Stimulated activated naive B cell treated with anti-CD40 and anti-IgM and Interleukin-4, amounts not matched to agents 10 μg/mL and 1 μg/mL and 100 μg/mL, for 72 hours (primary cell): ENCODE measurements around the gene DTL.
A peak's percentile ranks its signal among the peaks of the same experiment; 100 is the strongest.

ENCODE experiments used
- ATAC-seq, 2 donors: fragments of 150-1000 bp; cut with Tn5 transposase; replicated peaks; 2 replicates each; pipeline ENCODE4 v1.10.0; 2021; ENCODE audit warnings: moderate library complexity in 1 of 2
- DNase-seq: peaks from one replicate; pipeline ENCODE4 v3.0.0; 2021
- H3K27ac Mint-ChIP-seq: one replicate; pipeline ENCODE4 v1.8.0; 2022; ENCODE audit warnings: mild to moderate bottlenecking, mixed read lengths
- H3K27me3 Mint-ChIP-seq, 2 donors: one replicate each; pipeline ENCODE4 v1.8.0; 2022; ENCODE audit warnings: mixed read lengths in 2 of 2
- H3K36me3 Mint-ChIP-seq, 2 donors: one replicate each; pipeline ENCODE4 v1.8.0; 2022; ENCODE audit warnings: mixed read lengths in 2 of 2, mild to moderate bottlenecking in 1 of 2
- H3K4me1 Mint-ChIP-seq, 2 donors: one replicate each; pipeline ENCODE4 v1.8.0; 2022; ENCODE audit warnings: mixed read lengths in 2 of 2, mild to moderate bottlenecking in 1 of 2
- H3K4me3 Mint-ChIP-seq, 2 donors: one replicate each; pipeline ENCODE4 v1.8.0; 2022; ENCODE audit warnings: mild to moderate bottlenecking in 2 of 2, mixed read lengths in 2 of 2, moderate library complexity in 1 of 2
- H3K9me3 Mint-ChIP-seq, 2 donors: one replicate each; pipeline ENCODE4 v1.8.0; 2022; ENCODE audit warnings: mixed read lengths in 2 of 2, mild to moderate bottlenecking in 1 of 2

DTL gene

DNA sequence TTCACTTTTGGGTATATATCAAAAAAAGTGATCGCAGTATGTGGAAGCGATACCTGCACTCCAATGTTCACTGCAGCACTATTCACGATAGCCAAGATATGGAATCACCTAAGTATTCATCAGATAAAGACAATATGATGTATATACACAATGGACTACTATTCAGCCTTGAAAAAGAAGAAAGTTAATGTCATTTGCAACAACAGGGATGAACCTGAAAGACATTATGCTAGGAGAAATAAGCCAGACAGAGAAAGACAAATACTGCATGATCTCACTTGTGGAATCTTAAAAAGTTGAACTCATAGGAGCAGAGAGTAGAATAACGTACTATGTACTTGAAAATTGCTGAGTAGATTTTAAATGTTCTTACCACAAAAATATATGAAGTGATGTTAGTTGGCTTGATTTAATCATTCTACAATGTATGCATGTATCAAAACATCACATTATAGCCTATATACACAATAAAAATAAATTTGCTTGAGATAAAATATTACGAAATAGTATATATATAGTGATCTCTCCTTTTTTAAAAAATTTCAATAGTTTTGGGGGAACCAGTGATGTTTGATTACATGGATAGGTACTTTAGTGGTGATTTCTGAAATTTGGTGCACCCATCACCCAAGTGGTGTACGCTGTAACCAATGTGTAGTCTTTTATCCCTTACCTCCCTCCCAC lies 56.0 kb downstream of the DTL start:
- H3K27me3 Mint-ChIP-seq = no peaks in the 10 kb centered on the region
- H3K9me3 Mint-ChIP-seq = peaks cover 4 to 14% of the 10 kb centered on the region in 2 donors
- H3K36me3 Mint-ChIP-seq = peaks cover 41 to 56% of the 10 kb centered on the region in 2 donors
- no peak for ATAC-seq
- H3K4me1 Mint-ChIP-seq = peaks cover 13 to 14% of the 10 kb centered on the region in 2 donors
- DNase-seq = no peak
- H3K4me3 Mint-ChIP-seq = no peak overlapping the region
- H3K27ac Mint-ChIP-seq = no peak overlapping the region

DNA sequence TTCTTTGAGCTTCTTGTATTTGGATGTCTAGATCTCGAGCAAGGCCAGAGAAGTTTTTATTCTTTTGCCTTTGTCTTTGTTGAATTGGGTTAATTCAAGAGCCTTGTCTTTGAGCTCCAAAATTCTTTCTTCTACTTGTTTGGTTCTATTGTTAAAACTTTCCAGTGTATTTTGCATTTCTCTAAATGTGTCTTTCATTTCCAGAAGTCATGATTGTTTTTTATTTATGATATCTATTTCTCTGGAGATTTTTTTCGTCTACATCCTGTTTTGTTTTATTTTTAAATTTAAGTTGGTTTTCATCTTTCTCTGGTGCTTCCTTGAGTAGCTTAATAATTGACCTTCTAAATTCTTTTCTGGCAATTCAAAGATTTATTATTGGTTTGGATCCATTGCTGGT lies 61.8 kb downstream of the DTL start:
- Mint-ChIP-seq H3K27ac (no peak overlapping the region), H3K36me3 (peaks cover 57 to 75% of the 10 kb centered on the region in 2 donors), H3K4me1 (no peaks in the 10 kb centered on the region), H3K27me3 (no peaks in the 10 kb centered on the region), H3K9me3 (peaks cover 14 to 16% of the 10 kb centered on the region in 2 donors), H3K4me3 (no peak overlapping the region)
- ATAC-seq = no peak
- no peak for DNase-seq

DNA sequence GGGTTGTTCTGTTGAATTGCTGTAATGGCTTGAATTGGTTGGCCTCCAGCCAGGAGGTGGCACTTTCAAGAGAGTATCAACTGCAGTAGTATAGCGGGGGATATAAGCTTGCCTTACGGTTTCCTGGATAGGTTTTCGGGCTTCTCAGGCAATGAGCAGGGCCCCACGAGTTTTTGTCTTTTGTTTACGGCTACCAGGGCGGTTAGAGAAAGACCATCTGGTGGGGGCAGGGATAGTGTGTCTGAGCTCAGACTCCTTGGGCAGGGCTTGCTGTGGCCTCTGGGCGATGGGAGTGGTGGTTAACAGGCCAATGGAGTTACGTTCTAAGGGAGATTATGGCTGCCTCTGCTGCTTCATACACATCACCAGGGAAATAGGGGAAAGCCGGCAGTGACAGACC lies 62.8 kb downstream of the DTL start:
- ATAC-seq = no peak
- no peak overlapping the region for H3K4me3 Mint-ChIP-seq
- no peaks in the 10 kb centered on the region for H3K4me1 Mint-ChIP-seq
- peak overlapping the region; percentile 4 for H3K27ac Mint-ChIP-seq
- no peak for DNase-seq
- no peaks in the 10 kb centered on the region for H3K27me3 Mint-ChIP-seq
- peaks cover 14 to 16% of the 10 kb centered on the region in 2 donors for H3K9me3 Mint-ChIP-seq
- H3K36me3 Mint-ChIP-seq = peaks cover 53 to 70% of the 10 kb centered on the region in 2 donors

DNA sequence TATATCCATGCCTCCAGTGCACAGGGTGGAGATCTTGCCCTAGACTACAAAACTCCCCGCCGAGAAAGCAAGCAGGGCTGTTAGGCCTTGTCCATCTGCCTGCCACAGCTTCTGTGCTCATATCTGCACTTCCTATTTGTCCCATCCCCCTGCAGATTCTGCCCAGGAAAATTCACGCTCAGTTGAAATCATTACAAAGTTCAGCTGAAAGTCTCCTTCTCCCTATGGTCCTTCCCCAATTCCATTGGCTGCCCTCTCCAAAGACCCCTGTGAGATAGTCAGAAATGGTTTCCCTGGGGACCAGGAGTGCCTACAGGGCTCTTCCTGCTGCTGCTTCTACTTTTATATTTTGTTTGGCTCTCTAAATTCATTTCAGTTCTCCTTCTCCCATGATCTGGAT lies 63.2 kb downstream of the DTL start:
- no peaks in the 10 kb centered on the region for H3K4me1 Mint-ChIP-seq
- ATAC-seq = no peak
- H3K27me3 Mint-ChIP-seq = no peaks in the 10 kb centered on the region
- H3K36me3 Mint-ChIP-seq = peaks cover 49 to 66% of the 10 kb centered on the region in 2 donors
- no peak overlapping the region for H3K4me3 Mint-ChIP-seq
- H3K27ac Mint-ChIP-seq = no peak overlapping the region
- peaks cover 12 to 16% of the 10 kb centered on the region in 2 donors for H3K9me3 Mint-ChIP-seq
- DNase-seq = no peak

DNA sequence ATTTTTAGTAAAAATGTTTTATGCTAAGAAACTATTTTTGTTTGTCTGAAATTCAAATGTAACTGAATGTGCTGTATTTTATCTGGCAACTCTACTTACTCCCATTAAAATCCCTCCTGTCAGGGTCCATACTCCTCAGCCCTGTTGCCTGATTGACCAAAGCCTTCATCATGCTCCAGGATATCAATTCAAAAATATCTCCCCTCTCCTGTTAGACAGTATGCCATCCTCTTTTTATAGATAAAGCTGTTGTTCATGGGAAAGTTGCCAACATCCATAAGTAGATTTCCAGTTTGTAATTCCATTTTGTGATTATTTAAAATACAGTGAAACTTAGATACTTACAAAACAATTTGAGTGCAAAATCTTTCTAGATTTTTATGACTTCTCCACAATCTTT lies 65.7 kb downstream of the DTL start:
- Mint-ChIP-seq H3K27ac (no peak overlapping the region), H3K9me3 (peaks cover 6 to 12% of the 10 kb centered on the region in 2 donors), H3K4me1 (no peaks in the 10 kb centered on the region), H3K4me3 (no peak overlapping the region), H3K27me3 (no peaks in the 10 kb centered on the region), H3K36me3 (peaks cover 32 to 45% of the 10 kb centered on the region in 2 donors)
- DNase-seq (no peak), ATAC-seq (no peak)

DNA sequence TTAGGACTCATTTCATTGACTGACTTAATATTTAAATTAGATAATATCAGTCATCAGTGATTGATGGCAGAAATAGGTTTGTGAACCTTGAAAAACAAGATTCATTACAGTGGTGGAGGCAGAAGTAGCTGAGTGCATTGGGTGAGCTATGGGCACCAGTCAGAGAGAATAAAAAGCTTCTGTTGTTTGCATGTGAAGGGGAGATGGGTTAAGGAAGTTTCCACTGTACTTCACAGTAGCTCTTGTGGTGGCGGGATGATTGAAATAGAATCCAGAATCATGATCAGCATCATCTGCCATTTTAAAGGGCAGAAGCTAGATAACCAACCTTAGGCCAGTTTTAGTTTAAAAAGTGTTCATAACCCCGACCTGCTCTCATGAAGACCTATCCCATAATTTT lies 66.2 kb downstream of the DTL start:
- Mint-ChIP-seq H3K36me3 (peaks cover 29 to 43% of the 10 kb centered on the region in 2 donors), H3K27ac (no peak overlapping the region), H3K4me3 (no peak overlapping the region), H3K9me3 (peaks cover 4 to 11% of the 10 kb centered on the region in 2 donors), H3K27me3 (no peaks in the 10 kb centered on the region), H3K4me1 (no peaks in the 10 kb centered on the region)
- ATAC-seq (no peak), DNase-seq (no peak)

DNA sequence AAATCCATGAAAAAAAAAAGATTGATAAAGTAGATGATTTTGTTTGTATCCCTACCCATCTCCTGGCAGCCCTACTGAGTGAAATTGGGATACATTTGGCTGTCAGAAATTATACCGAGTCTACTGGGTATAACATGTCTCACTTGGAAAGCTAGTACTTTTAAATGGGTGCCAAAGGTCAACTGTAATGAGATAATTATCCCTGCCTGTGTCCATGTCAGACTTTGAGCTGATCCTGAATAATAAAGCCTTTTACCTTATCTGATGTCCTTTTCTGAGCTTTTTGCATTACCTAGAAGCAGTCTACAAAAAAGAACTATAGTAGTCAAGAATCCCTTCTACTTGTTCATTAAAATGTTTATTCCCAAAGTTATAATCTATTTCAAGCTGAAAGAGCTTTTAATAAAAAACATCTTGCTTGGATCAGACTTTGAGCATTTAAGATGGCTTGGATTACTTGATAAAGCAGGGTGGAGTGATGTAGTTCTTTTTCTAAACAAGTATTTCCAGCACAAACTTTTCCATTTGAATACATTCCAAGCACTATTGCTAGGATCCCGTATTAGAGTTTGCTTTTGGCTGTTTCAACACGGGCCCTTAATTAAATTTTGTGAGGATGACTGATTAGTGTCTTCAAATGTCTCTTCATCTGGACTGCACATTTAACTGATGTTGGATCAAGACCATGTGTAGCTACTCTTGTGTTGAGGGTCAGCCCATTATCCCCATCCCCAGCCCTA lies 69.2 kb downstream of the DTL start:
- ATAC-seq = no peak
- no peaks in the 10 kb centered on the region for H3K27me3 Mint-ChIP-seq
- H3K36me3 Mint-ChIP-seq = peaks cover 10 to 19% of the 10 kb centered on the region in 2 donors
- H3K9me3 Mint-ChIP-seq = no peaks in the 10 kb centered on the region
- DNase-seq = no peak
- H3K4me3 Mint-ChIP-seq = no peak overlapping the region
- H3K4me1 Mint-ChIP-seq = no peaks in the 10 kb centered on the region
- no peak overlapping the region for H3K27ac Mint-ChIP-seq

DNA sequence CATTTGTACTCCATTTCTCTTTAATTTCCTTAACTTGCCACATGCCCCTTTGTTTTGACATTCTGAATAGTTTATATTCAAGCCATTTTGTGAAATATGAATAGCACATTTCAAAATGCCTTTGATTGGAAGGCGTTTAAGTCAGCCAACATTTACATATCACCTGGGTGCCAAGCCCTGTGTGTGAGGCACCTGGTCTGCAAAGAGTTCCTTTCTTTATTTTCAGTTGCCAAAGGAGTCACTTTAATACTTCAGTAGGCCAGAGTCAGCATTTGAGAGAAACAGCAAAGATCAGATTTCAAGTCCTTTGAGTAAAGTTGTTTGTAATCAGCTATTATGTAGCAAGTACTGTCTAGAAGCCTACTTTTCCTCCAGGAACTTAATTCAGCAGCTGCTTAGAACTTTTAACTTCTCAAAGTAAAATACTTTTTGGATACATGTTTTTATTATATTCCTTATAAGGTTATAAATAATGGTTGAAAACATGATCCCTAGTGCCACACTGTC lies 70.8 kb downstream of the DTL start:
- H3K9me3 Mint-ChIP-seq = no peaks in the 10 kb centered on the region
- H3K36me3 Mint-ChIP-seq = peaks cover under 1 to 5% of the 10 kb centered on the region in 2 donors
- no peak overlapping the region for H3K4me3 Mint-ChIP-seq
- no peaks in the 10 kb centered on the region for H3K27me3 Mint-ChIP-seq
- no peaks in the 10 kb centered on the region for H3K4me1 Mint-ChIP-seq
- H3K27ac Mint-ChIP-seq = no peak overlapping the region
- DNase-seq = no peak
- ATAC-seq = no peak

DNA sequence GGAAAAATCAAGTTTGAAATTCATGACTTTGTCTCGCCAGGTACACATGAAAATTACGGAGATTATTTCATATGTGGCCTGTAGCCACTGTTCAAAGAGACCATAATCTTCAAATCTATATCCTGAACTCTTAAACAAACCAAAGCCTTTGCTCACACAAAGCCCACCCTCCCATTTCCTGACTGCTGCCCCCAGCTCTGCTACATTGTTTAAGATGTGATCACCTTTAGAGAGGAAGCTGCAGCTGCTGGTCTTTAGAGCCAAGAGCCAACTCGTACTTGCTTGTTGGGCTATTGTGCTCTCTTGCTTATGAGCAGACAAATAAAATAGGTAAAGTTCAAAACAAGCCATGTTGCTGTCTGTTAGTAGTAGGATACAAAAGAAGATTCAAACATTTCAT lies 71.9 kb downstream of the DTL start:
- ATAC-seq = no peak
- Mint-ChIP-seq H3K4me3 (no peak overlapping the region), H3K9me3 (no peaks in the 10 kb centered on the region), H3K27ac (no peak overlapping the region), H3K27me3 (no peaks in the 10 kb centered on the region), H3K4me1 (no peaks in the 10 kb centered on the region), H3K36me3 (no peaks in the 10 kb centered on the region)
- no peak for DNase-seq

DNA sequence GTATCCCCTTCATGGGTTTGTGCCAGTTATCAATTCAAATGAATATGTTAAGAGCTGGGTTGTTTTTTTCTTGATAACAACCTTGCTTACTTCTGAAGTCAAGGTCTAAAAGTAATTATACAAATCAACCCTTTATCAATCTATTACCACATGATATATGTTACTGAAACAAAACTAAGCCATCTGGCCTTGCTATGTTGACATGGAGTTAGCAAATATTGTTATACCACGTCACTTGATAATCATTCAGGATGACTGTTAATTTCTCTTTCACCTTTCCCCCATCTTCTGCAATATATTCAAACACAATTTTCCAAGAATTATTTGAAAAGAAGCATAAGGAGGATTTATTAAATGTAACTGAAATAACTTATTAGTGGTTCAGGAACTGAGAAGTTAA lies 72.6 kb downstream of the DTL start:
- Mint-ChIP-seq H3K27ac (no peak overlapping the region), H3K27me3 (no peaks in the 10 kb centered on the region), H3K4me1 (no peaks in the 10 kb centered on the region), H3K9me3 (no peaks in the 10 kb centered on the region), H3K4me3 (no peak overlapping the region), H3K36me3 (no peaks in the 10 kb centered on the region)
- no peak for ATAC-seq
- no peak for DNase-seq

DNA sequence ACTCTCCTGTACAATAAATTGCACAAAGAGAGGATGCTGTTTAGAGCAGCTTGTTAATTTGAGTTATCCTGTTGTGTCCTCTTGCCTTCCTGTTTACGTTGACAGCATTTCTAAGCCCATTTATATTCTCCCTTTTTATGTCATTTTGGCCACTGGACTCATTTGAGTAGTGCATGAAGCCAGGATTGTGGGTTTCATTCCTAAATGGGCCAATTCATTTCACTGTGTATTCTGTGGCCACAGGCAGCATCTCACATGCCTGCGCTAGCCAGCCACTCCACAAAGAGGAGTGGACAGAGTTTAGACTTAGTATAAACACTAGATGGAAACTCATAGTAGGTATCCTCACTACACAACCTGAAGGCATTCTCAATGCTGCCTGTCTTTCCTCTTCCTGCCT lies 73.4 kb downstream of the DTL start:
- Mint-ChIP-seq H3K27ac (no peak overlapping the region), H3K36me3 (no peaks in the 10 kb centered on the region), H3K4me3 (no peak overlapping the region), H3K4me1 (no peaks in the 10 kb centered on the region), H3K27me3 (no peaks in the 10 kb centered on the region), H3K9me3 (no peaks in the 10 kb centered on the region)
- DNase-seq (no peak), ATAC-seq (no peak)

DNA sequence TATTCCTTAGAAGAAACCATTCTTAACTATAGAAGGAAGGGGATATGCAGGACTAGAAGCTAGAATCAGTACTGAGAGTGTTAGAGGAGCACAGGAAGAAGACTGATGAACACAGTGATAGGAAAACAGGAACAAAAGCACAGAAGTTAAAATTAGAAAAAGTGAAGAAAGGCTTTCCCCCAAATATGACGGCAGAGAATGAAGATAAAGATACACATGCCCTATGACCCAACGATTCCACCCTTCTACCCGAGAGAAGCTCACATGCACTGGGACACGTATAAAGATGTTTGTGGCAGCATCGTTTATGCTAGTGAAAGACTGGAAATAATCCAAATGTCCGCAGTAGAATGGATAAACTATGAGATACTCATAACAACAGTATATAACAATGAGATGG lies 74.2 kb downstream of the DTL start:
- H3K27me3 Mint-ChIP-seq = no peaks in the 10 kb centered on the region
- no peaks in the 10 kb centered on the region for H3K4me1 Mint-ChIP-seq
- no peaks in the 10 kb centered on the region for H3K36me3 Mint-ChIP-seq
- DNase-seq (no peak), ATAC-seq (no peak)
- no peak overlapping the region for H3K4me3 Mint-ChIP-seq
- no peaks in the 10 kb centered on the region for H3K9me3 Mint-ChIP-seq
- no peak overlapping the region for H3K27ac Mint-ChIP-seq

DNA sequence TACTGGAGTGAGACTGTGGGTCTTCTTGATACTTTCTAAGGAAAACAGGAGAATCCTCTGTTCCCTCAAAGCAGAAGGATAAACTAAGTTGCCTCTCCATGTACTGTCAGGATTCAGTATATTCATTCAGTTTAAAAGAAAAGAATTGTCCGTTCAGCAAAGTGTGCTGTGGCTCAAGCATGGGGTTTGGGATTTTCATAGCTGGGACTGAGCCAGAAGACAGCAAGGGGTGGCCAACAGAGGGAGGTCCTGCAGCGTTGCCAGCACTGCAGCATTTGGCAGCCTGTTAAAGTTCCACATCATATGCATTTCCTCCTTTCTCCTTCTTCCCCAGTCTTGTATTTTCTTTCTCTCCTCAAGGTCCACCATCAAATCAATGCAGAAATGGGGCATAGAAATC lies 75.1 kb downstream of the DTL start:
- Mint-ChIP-seq H3K27ac (no peak overlapping the region), H3K4me1 (no peaks in the 10 kb centered on the region), H3K9me3 (no peaks in the 10 kb centered on the region), H3K27me3 (no peaks in the 10 kb centered on the region), H3K4me3 (no peak overlapping the region), H3K36me3 (no peaks in the 10 kb centered on the region)
- DNase-seq (no peak), ATAC-seq (no peak)

DNA sequence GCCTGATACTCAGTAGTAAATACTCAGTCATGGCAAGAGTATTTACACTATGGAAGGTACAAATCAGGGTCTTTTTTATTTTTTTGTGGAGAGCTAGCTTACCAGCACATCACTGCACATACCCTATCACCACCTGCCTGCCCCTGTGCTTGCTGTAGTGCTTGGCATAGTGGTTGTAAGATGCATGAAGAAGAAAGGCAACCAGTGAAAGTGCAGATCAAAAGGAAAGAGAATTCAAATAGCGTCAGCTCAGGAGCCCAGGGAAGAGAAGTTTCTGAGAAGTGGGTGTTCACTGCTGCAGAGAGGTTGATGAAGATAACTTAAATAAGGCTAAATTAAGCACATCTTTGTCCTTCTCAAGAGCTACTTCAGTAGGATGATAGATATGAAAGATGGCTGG lies 76.0 kb downstream of the DTL start:
- Mint-ChIP-seq H3K9me3 (no peaks in the 10 kb centered on the region), H3K27me3 (no peaks in the 10 kb centered on the region), H3K4me3 (no peak overlapping the region), H3K4me1 (no peaks in the 10 kb centered on the region), H3K36me3 (no peaks in the 10 kb centered on the region), H3K27ac (no peak overlapping the region)
- ATAC-seq (no peak), DNase-seq (no peak)

DNA sequence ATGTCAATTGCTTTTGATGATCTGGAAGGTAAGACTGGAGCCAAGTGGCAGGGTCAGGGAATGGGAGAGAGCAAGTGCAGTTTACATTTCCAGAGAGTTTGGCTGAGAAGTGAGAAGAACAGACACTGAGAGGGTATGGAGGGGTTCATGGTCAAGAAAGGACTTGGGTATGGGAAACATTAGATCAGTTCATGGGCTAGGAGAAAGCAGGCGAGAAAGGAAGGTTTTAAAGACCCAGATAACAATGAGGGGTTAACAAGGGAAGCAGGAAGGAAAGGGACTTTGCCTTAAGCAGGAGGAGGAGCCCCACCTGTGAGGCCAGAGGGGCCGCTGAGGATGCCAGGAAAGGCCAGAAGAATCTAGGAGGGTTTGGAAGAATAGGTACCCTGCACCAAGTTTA lies 78.2 kb downstream of the DTL start:
- H3K4me3 Mint-ChIP-seq = no peak overlapping the region
- no peaks in the 10 kb centered on the region for H3K36me3 Mint-ChIP-seq
- H3K27ac Mint-ChIP-seq = no peak overlapping the region
- no peaks in the 10 kb centered on the region for H3K9me3 Mint-ChIP-seq
- H3K4me1 Mint-ChIP-seq = peaks cover 3 to 4% of the 10 kb centered on the region in 2 donors
- DNase-seq (no peak), ATAC-seq (no peak)
- no peaks in the 10 kb centered on the region for H3K27me3 Mint-ChIP-seq
